GM23338 (cell line): ENCODE results near the gene ANKH. TPM values are rescaled to one million over a fixed set of nuclear protein-coding genes. Genes with fewer than 3 reads are reported as not detected.

ENCODE experiments used
- ATAC-seq: fragments of 200-7000 bp; cut with Tn5 transposase; 3 replicates; pipeline ENCODE4 v1.9.1; 2020
- DNase-seq: peaks from one replicate; pipeline ENCODE4 v3.0.0-alpha.2; 2015; ENCODE audit warnings: low spot score
- H2AFZ ChIP-seq: fragments of 200-600 bp; sonication (generic); 2 replicates; pipeline ENCODE4 v1.8.0; 2016; ENCODE audit warnings: antibody characterized with exemption, mild to moderate bottlenecking, moderate library complexity
- H3F3A ChIP-seq: fragments of 200-600 bp; sonication (generic); replicated peaks from 2 replicates; pipeline ENCODE4 v1.8.0; 2017; ENCODE audit warnings: antibody characterized with exemption, mixed run types, low read depth
- H3K27ac ChIP-seq: fragments of 200-600 bp; sonication (generic); 2 replicates; pipeline ENCODE4 v1.6.1; 2016; ENCODE audit warnings: low read depth
- H3K27me3 ChIP-seq: fragments of 200-600 bp; sonication (generic); 2 replicates; pipeline ENCODE4 v1.8.0; 2016; ENCODE audit warnings: mild to moderate bottlenecking, mixed run types, moderate library complexity; ENCODE audit not compliant: insufficient read depth
- H3K36me3 ChIP-seq: fragments of 200-600 bp; sonication (generic); 2 replicates; pipeline ENCODE4 v1.8.0; 2016; ENCODE audit warnings: mild to moderate bottlenecking; ENCODE audit not compliant: insufficient read depth
- H3K4me1 ChIP-seq: fragments of 200-600 bp; sonication (generic); 2 replicates; pipeline ENCODE4 v1.8.0; 2016; ENCODE audit warnings: mild to moderate bottlenecking, moderate library complexity; ENCODE audit not compliant: insufficient read depth
- H3K4me2 ChIP-seq: fragments of 200-600 bp; sonication (generic); 2 replicates; pipeline ENCODE4 v1.7.1; 2017; ENCODE audit warnings: mixed run types
- H3K4me3 ChIP-seq: fragments of 200-600 bp; sonication (generic); 2 replicates; pipeline ENCODE4 v1.6.1; 2016; ENCODE audit warnings: mixed run types
- H3K79me2 ChIP-seq: fragments of 200-600 bp; sonication (generic); replicated peaks from 2 replicates; pipeline ENCODE4 v1.8.0; 2017; ENCODE audit warnings: mild to moderate bottlenecking; ENCODE audit not compliant: insufficient read depth
- H3K9me2 ChIP-seq: fragments of 200-600 bp; sonication (generic); 2 replicates; pipeline ENCODE4 v1.8.0; 2017; ENCODE audit not compliant: insufficient read depth
- H4K20me1 ChIP-seq: fragments of 200-600 bp; sonication (generic); replicated peaks from 2 replicates; pipeline ENCODE4 v1.8.0; 2017; ENCODE audit warnings: mild to moderate bottlenecking; ENCODE audit not compliant: insufficient read depth
- H3K27ac Mint-ChIP-seq: 2 replicates; pipeline ENCODE4 v1.8.0; 2020; ENCODE audit warnings: inconsistent platforms, mild to moderate bottlenecking, moderate library complexity, mixed read lengths
- H3K27me3 Mint-ChIP-seq: 3 replicates; pipeline ENCODE4 v1.8.0; 2022; ENCODE audit warnings: low read depth, mild to moderate bottlenecking, moderate library complexity, mixed read lengths, inconsistent platforms; ENCODE audit not compliant: insufficient read depth, poor library complexity
- H3K36me3 Mint-ChIP-seq: 3 replicates; pipeline ENCODE4 v1.8.0; 2021; ENCODE audit warnings: low read depth, mild to moderate bottlenecking, inconsistent platforms, moderate library complexity, mixed read lengths
- H3K4me1 Mint-ChIP-seq: 3 replicates; pipeline ENCODE4 v1.8.0; 2020; ENCODE audit warnings: mild to moderate bottlenecking, inconsistent platforms, mixed read lengths
- H3K4me3 Mint-ChIP-seq: 3 replicates; pipeline ENCODE4 v1.8.0; 2021; ENCODE audit warnings: moderate library complexity, mild to moderate bottlenecking, inconsistent platforms, mixed read lengths
- H3K9me3 Mint-ChIP-seq: 3 replicates; pipeline ENCODE4 v1.8.0; 2020; ENCODE audit warnings: moderate library complexity, mild to moderate bottlenecking, inconsistent platforms, mixed read lengths
- CREB1 ChIP-seq: fragments of 250-450 bp; sonication (Bioruptor Pico); IDR thresholded peaks from 2 replicates; pipeline ENCODE4 v1.5.0; 2020; ENCODE audit warnings: low read depth, mild to moderate bottlenecking, moderate library complexity
- ETS1 ChIP-seq: IDR thresholded peaks from 2 replicates; pipeline ENCODE4 v1.6.1; 2016; ENCODE audit warnings: antibody characterized with exemption
- EZH2 ChIP-seq: fragments of 200-600 bp; sonication (generic); IDR thresholded peaks from one replicate; pipeline ENCODE4 v1.8.0; 2017; ENCODE audit warnings: antibody characterized with exemption, mild to moderate bottlenecking, low read depth; ENCODE audit not compliant: unreplicated experiment
- EZH2phosphoT487 ChIP-seq: fragments of 200-600 bp; sonication (generic); IDR thresholded peaks from one replicate; pipeline ENCODE4 v1.8.1; 2018; ENCODE audit warnings: antibody characterized with exemption; ENCODE audit not compliant: unreplicated experiment
- JUNB ChIP-seq: IDR thresholded peaks from one replicate; pipeline ENCODE4 v1.6.1; 2016; ENCODE audit warnings: antibody characterized with exemption; ENCODE audit not compliant: unreplicated experiment
- NANOG ChIP-seq: IDR thresholded peaks from 2 replicates; pipeline ENCODE4 v1.6.1; 2016; ENCODE audit warnings: antibody characterized with exemption, borderline replicate concordance
- POLR2AphosphoS5 ChIP-seq: IDR thresholded peaks from 2 replicates; pipeline ENCODE4 v1.6.1; 2016; ENCODE audit warnings: antibody characterized with exemption, low read depth
- ZNF331 ChIP-seq: fragments of 250-450 bp; sonication (Bioruptor Pico); IDR thresholded peaks from 2 replicates; pipeline ENCODE4 v1.5.0; 2020; ENCODE audit warnings: low read depth, mild to moderate bottlenecking, moderate library complexity
- polyA plus RNA-seq: library from polyadenylated mRNA; unstranded; fragments of >200 nt; fragmentation: Nextera tagmentation; extraction: Ambion mirVana; gene quantifications from 2 replicates; pipeline ENCODE4 v1.2.1, GENCODE V29; 2016
- total RNA-seq: library from RNA; depleted of rRNA; stranded (reverse); fragments of >200 nt; shearing (Covaris generic); gene quantifications from 2 replicates; pipeline ENCODE4 v1.2.3, GENCODE V29; 2014
- TF ChIP-seq, protein P1 (sequence below): IDR thresholded peaks from one replicate; pipeline ENCODE4 v1.6.1; 2018; ENCODE audit warnings: antibody characterized with exemption; ENCODE audit not compliant: unreplicated experiment
- TF ChIP-seq, protein P2 (sequence below), 2 experiments: fragments of 200-600 bp in 1 of 2; sonication (generic) in 1 of 2; conservative IDR thresholded peaks; 2 replicates each; pipeline versions ENCODE4 v1.5.1 to v1.6.1; 2016 to 2017; ENCODE audit warnings: antibody characterized with exemption in 2 of 2, low read depth in 2 of 2, mild to moderate bottlenecking in 2 of 2, moderate library complexity in 1 of 2

The ANKH gene
- total and polyA plus RNA-seq, 2 experiments from 2014 or later, result 5.0 to 6.1 TPM

DNA sequence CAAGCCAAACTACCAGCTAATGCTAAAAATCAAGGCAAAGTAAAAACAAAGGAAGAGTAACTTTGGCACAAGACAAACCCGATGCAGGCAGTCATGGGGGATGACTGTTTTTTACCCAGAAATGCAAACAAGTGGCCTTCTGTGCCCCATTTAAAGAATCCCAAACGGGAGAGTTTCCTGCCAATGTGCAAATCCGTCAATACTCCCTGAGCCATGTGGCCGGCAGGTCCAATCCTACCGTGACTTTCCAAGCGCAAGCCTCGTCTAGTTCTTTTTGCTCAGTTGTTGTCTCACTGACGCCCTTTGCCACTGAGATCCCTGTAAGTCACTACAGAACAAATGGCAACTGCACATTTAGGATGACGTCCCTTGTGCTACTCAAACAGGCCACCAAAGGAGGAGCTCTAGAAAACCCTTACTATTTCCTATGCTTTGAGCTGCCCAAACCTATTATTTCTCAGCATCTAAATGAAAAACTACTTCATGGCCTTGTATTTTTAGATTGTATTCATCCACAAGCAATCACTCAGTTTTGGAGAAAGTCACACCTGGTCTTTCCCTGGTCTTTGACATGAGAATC is 163.7 kb downstream of the ANKH start:
- Histone ChIP-seq H3K27ac (no peak overlapping the region), H3F3A (no peaks in the 10 kb centered on the region), H3K27me3 (no peaks in the 10 kb centered on the region), H4K20me1 (no peaks in the 10 kb centered on the region), H2AFZ (no peak overlapping the region), H3K9me2 (no peaks in the 10 kb centered on the region), H3K4me2 (no peak overlapping the region), H3K36me3 (no peaks in the 10 kb centered on the region), H3K4me1 (no peaks in the 10 kb centered on the region; the same call in 1 of the 2 replicates), H3K4me3 (no peak overlapping the region), H3K79me2 (no peaks in the 10 kb centered on the region)
- Mint-ChIP-seq H3K27ac (no peak overlapping the region), H3K36me3 (peaks cover 47% of the 10 kb centered on the region), H3K27me3 (peaks cover 25% of the 10 kb centered on the region), H3K9me3 (peaks cover 7% of the 10 kb centered on the region; the same call in 2 of the 3 replicates), H3K4me1 (no peaks in the 10 kb centered on the region), H3K4me3 (no peak overlapping the region)
- TF ChIP-seq NANOG (no peak), ETS1 (no peak), JUNB (no peak), CREB1 (CRISPR knock-in tag) (no peak), ZNF331 (CRISPR knock-in tag) (no peak), POLR2AphosphoS5 (no peak), EZH2 (no peak)
- TF ChIP-seq, protein P1, sequence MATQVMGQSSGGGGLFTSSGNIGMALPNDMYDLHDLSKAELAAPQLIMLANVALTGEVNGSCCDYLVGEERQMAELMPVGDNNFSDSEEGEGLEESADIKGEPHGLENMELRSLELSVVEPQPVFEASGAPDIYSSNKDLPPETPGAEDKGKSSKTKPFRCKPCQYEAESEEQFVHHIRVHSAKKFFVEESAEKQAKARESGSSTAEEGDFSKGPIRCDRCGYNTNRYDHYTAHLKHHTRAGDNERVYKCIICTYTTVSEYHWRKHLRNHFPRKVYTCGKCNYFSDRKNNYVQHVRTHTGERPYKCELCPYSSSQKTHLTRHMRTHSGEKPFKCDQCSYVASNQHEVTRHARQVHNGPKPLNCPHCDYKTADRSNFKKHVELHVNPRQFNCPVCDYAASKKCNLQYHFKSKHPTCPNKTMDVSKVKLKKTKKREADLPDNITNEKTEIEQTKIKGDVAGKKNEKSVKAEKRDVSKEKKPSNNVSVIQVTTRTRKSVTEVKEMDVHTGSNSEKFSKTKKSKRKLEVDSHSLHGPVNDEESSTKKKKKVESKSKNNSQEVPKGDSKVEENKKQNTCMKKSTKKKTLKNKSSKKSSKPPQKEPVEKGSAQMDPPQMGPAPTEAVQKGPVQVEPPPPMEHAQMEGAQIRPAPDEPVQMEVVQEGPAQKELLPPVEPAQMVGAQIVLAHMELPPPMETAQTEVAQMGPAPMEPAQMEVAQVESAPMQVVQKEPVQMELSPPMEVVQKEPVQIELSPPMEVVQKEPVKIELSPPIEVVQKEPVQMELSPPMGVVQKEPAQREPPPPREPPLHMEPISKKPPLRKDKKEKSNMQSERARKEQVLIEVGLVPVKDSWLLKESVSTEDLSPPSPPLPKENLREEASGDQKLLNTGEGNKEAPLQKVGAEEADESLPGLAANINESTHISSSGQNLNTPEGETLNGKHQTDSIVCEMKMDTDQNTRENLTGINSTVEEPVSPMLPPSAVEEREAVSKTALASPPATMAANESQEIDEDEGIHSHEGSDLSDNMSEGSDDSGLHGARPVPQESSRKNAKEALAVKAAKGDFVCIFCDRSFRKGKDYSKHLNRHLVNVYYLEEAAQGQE, result no peak
- TF ChIP-seq, protein P2, sequence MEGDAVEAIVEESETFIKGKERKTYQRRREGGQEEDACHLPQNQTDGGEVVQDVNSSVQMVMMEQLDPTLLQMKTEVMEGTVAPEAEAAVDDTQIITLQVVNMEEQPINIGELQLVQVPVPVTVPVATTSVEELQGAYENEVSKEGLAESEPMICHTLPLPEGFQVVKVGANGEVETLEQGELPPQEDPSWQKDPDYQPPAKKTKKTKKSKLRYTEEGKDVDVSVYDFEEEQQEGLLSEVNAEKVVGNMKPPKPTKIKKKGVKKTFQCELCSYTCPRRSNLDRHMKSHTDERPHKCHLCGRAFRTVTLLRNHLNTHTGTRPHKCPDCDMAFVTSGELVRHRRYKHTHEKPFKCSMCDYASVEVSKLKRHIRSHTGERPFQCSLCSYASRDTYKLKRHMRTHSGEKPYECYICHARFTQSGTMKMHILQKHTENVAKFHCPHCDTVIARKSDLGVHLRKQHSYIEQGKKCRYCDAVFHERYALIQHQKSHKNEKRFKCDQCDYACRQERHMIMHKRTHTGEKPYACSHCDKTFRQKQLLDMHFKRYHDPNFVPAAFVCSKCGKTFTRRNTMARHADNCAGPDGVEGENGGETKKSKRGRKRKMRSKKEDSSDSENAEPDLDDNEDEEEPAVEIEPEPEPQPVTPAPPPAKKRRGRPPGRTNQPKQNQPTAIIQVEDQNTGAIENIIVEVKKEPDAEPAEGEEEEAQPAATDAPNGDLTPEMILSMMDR (conservative IDR thresholded peaks at IDR 0.05; ENCODE audit: low read depth in 2 of 2), result no peak
- DNase-seq (no peak), ATAC-seq (no peak)

GRCh38 chr5:14706615-14707021 is 165.0 kb downstream of the ANKH start:
- Histone ChIP-seq H3K79me2 (no peaks in the 10 kb centered on the region), H3K4me2 (no peak overlapping the region), H3K9me2 (no peaks in the 10 kb centered on the region), H2AFZ (no peak overlapping the region), H4K20me1 (no peaks in the 10 kb centered on the region), H3K36me3 (no peaks in the 10 kb centered on the region), H3K27me3 (no peaks in the 10 kb centered on the region), H3F3A (no peaks in the 10 kb centered on the region), H3K4me1 (no peaks in the 10 kb centered on the region; the same call in 1 of the 2 replicates), H3K4me3 (no peak overlapping the region), H3K27ac (no peak overlapping the region)
- H3K4me3 Mint-ChIP-seq, result no peak overlapping the region
- H3K36me3 Mint-ChIP-seq, result peaks cover 34% of the 10 kb centered on the region
- H3K4me1 Mint-ChIP-seq, result no peaks in the 10 kb centered on the region
- peaks cover 2% of the 10 kb centered on the region; the same call in 1 of the 3 replicates for H3K9me3 Mint-ChIP-seq
- no peak for ATAC-seq
- H3K27me3 Mint-ChIP-seq, result peaks cover 18% of the 10 kb centered on the region
- no peak for DNase-seq
- H3K27ac Mint-ChIP-seq, result no peak overlapping the region; the same call in 1 of the 2 replicates
- TF ChIP-seq ZNF331 (CRISPR knock-in tag), result no peak
- TF ChIP-seq EZH2phosphoT487, result no peak
